Measurements from ENCODE around the gene CCDC195.
"Not testable (repeated sequence)": the region's sequence is repeated elsewhere in the genome, so short reads cannot be mapped to it uniquely, and the experiment has no call there.

GRCh38 chr2:224663322-224663721, 52.8 kb downstream of the CCDC195 start:
- TF ChIP-seq CTCF, POLR2A (IDR thresholded peaks at IDR 0.05): not testable (repeated sequence)

All from testis (tissue), 2 donors.